Parathyroid adenoma (tissue), 2 donors: ENCODE data around the gene ASIC3.

Experiments used
- H2AFZ ChIP-seq: fragments of 300-600 bp; sonication (generic); one replicate; pipeline ENCODE4 v1.7.0; 2017; ENCODE audit warnings: antibody characterized with exemption, mild to moderate bottlenecking
- H3K27ac ChIP-seq: fragments of 300-600 bp; sonication (generic); one replicate; pipeline ENCODE4 v1.7.0; 2017
- H3K27me3 ChIP-seq: fragments of 300-600 bp; sonication (generic); one replicate; pipeline ENCODE4 v1.7.0; 2017; ENCODE audit warnings: low read length; ENCODE audit not compliant: control insufficient read depth, insufficient read depth
- H3K36me3 ChIP-seq: fragments of 300-600 bp; sonication (generic); one replicate; pipeline ENCODE4 v1.7.0; 2017; ENCODE audit warnings: low read length; ENCODE audit not compliant: control insufficient read depth, insufficient read depth
- H3K4me1 ChIP-seq: fragments of 300-600 bp; sonication (generic); one replicate; pipeline ENCODE4 v1.7.0; 2017; ENCODE audit warnings: control low read depth
- H3K4me2 ChIP-seq: fragments of 300-600 bp; sonication (generic); one replicate; pipeline ENCODE4 v1.7.0; 2017; ENCODE audit warnings: low read length
- H3K4me3 ChIP-seq: fragments of 300-600 bp; sonication (generic); one replicate; pipeline ENCODE4 v1.7.0; 2017; ENCODE audit warnings: low read depth, low read length
- H3K79me2 ChIP-seq: fragments of 300-600 bp; sonication (generic); one replicate; pipeline ENCODE4 v1.7.0; 2017; ENCODE audit warnings: control low read depth
- H3K9ac ChIP-seq: fragments of 300-600 bp; sonication (generic); one replicate; pipeline ENCODE4 v1.7.0; 2017; ENCODE audit warnings: mild to moderate bottlenecking
- H3K9me3 ChIP-seq: fragments of 300-600 bp; sonication (generic); one replicate; pipeline ENCODE4 v1.7.0; 2017; ENCODE audit warnings: low read length; ENCODE audit not compliant: control insufficient read depth
- CTCF ChIP-seq: fragments of 300-600 bp; sonication (generic); IDR thresholded peaks from one replicate; pipeline ENCODE4 v1.7.0; 2017; ENCODE audit warnings: antibody characterized with exemption, mild to moderate bottlenecking
- donor health status: primary hyperparathyroidism.

Gene ASIC3

GRCh38 chr7:151080067-151080521 lies 31.8 kb downstream of the ASIC3 start:
- Histone ChIP-seq H3K27me3 (no peaks in the 10 kb centered on the region), H3K4me1 (peaks cover 29% of the 10 kb centered on the region), H3K4me2 (peak overlapping the region; percentile 98), H3K27ac (peak overlapping the region; percentile 96), H2AFZ (peak overlapping the region; percentile 86), H3K9me3 (no peaks in the 10 kb centered on the region), H3K79me2 (peaks cover 10% of the 10 kb centered on the region), H3K4me3 (peak overlapping the region; percentile 89), H3K9ac (peak overlapping the region; percentile 94), H3K36me3 (no peaks in the 10 kb centered on the region)
- TF ChIP-seq CTCF: no peak

- Histone ChIP-seq H3K9ac (peak within 1 kb of the TSS; percentile 94), H3K36me3 (no peaks in the 10 kb centered on the region), H3K27ac (peak within 1 kb of the TSS; percentile 96), H3K79me2 (peaks cover 10% of the 10 kb centered on the region), H3K4me3 (peak within 1 kb of the TSS; percentile 89), H3K4me2 (peak within 1 kb of the TSS; percentile 98), H2AFZ (peak within 1 kb of the TSS; percentile 86), H3K9me3 (no peaks in the 10 kb centered on the region), H3K4me1 (peaks cover 35% of the 10 kb centered on the region), H3K27me3 (no peaks in the 10 kb centered on the region)
- TF ChIP-seq CTCF: no peak
Observed at GRCh38 chr7:151080522-151081169, 32.3 kb downstream of the ASIC3 start, which contains the start of gene FASTK. FASTK (minus strand) TSS chr7:151080809; CDS start chr7:151080766, 43 bp downstream.

DNA sequence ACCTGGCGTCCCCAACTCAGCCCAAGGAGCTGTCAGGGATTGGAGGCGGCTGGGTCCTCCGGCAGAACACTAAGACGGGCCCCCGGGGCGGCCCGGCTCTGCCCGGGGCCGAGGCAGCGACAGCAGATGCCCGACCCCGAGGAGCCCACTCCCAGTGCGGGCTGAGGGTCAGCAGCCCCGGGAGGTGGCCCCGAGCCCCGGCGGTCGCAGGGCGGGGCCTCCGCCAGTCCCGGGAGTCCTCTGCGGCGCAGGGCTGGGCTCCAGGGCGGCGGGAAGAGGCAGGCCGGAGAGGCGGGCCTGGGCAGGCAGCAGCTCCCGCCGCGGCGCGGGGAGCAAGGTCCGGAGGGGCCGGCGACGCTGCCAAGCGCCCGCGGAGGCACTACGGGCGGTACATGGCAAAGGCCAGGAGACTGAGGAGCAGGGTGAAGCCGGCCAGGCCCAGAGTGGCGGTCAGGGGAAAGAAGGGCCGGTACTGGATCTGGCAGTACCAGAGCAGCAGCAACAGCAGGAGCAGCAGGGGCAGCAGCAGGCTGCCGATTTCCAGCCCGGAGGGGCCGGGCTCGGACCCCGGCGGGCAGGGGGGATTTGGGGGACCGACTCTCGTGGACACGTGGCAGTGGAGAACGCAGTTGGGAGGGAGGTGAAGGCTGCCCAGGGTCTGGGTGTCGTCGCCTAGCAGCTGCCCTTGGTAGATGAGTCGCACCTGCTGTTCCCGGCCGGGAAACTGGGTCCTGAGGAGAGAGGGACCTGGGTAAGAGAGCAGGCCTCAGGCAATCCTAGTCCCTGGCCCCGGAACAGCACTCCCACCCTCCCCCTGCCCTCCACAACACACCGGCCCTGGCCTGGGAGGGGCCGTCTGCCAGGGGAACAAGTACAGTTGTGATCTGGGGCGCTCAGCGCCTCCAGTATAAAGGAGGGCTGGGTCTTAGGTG lies 33.1 kb downstream of the ASIC3 start:
- no peak for TF ChIP-seq CTCF

DNA sequence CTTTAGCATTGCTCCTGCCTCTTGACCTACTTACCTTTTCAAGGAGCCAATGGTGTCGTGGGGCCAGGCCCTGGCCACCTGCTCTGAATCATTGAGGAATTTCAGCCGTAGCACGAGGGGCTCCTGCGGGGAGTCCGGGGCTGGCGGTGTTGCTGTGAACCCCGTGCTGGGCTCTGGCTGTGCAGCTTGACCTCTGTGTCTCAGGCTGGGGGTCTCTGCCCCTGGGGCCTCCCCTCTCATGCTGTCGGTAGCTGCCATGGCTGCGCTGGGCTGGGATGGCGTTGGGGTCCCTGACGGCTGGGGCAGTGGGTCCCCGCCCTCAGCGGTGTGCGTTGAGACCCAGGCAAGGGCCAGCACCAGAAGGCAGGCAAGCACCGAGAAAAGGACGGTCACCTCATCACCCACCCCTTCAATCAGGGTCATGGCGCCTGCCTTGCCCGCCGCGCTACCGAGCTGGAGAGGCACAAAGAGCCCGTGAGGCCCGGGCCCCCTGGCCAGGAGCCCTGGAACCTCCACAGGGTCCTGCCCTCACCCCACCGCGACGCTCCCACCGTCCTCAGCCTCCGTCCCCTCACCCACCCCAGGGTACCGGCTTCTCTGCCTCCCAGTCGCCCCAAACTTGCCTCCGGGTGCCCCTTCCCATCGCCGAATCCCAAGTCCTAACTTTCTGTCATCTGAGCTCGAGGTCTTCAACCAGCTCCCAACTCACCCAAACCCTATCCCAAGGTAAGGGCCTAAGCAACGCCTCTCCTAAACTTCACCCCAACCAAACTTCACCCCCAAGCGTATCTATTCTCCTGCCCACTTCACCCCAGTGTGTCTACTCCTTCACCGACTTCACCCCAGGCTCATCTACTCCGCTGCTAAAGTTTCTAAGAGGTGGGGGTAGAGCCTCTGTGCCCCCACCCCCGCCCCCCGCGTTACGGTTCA lies 34.1 kb downstream of the ASIC3 start:
- peaks cover 31% of the 10 kb centered on the region for H3K4me1 ChIP-seq
- no peaks in the 10 kb centered on the region for H3K27me3 ChIP-seq
- H3K9me3 ChIP-seq: no peaks in the 10 kb centered on the region
- H3K4me3 ChIP-seq: peak overlapping the region; percentile 88
- H3K4me2 ChIP-seq: peak overlapping the region; percentile 96
- H3K79me2 ChIP-seq: peaks cover 10% of the 10 kb centered on the region
- H3K9ac ChIP-seq: no peak overlapping the region
- no peaks in the 10 kb centered on the region for H3K36me3 ChIP-seq
- peak overlapping the region; percentile 96 for H3K27ac ChIP-seq
- no peak for TF ChIP-seq CTCF
- peak overlapping the region; percentile 77 for H2AFZ ChIP-seq

More for the DNA sequence above, 33.1 kb downstream of the ASIC3 start:
- Histone ChIP-seq H3K9me3 (no peaks in the 10 kb centered on the region), H2AFZ (peak overlapping the region; percentile 86), H3K4me2 (peak overlapping the region; percentile 98), H3K79me2 (peaks cover 10% of the 10 kb centered on the region), H3K27ac (peak overlapping the region; percentile 96), H3K27me3 (no peaks in the 10 kb centered on the region), H3K9ac (no peak overlapping the region), H3K36me3 (no peaks in the 10 kb centered on the region), H3K4me1 (peaks cover 37% of the 10 kb centered on the region), H3K4me3 (peak overlapping the region; percentile 89)
